Measurements from ENCODE around the gene LIX1L.

Gene LIX1L

GRCh38 chr1:145962157-145963102, 4.6 kb upstream of the LIX1L start:
- peak; percentile 58 for DNase-seq

DNA sequence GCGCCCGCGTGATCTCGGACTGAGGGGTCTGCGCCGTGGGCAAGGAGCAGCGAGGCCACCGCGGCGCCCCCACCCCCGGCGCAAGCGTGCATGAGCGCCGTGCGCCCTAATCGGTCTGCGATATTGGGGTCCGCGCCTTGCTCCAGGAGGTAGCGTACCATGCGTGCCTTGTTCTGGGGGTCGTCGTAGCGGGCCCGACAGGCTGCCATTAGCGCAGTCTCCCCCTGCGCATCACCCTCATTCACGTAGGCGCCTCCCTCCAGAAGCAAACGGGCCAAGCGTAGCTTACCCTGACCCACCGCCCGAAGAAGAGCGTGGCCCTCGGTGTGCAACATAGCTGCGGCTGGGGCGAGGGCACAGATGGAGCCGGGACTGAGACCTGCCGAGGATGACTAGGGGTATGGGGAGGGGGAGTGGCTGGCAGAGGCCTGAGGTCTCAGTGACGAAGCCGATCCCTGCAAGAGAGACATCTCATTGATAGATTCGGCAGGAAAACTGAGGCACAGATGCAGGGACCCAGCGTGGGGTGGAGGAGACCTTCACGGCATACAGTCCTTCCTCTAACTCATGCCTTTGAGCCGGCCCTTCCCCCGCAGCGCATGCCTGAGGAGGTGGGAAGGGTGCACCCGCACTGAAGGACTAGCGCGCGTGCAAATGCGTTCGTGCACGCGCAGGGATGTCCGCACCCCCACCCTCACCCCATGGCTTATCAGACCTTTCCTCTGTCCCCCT, 3.8 kb upstream of the LIX1L start:
- peak; percentile 81 for DNase-seq

DNA sequence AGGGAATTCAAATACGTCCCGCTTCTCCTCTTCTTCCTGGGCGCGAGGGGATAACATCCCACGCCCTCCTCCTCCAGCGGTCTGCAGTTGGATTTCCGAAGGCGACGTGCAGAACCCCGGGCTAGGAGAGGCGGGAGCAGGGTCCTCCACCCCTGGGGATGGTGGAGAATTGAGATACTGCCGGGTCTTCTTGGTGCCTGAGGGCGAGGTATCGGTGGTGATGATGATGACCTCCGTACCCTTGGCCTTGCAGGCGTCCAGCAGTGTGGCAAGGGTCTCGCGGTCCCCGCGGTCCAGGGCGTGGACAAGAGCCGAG, 3.2 kb upstream of the LIX1L start:
- peak; percentile 64 for DNase-seq

DNA sequence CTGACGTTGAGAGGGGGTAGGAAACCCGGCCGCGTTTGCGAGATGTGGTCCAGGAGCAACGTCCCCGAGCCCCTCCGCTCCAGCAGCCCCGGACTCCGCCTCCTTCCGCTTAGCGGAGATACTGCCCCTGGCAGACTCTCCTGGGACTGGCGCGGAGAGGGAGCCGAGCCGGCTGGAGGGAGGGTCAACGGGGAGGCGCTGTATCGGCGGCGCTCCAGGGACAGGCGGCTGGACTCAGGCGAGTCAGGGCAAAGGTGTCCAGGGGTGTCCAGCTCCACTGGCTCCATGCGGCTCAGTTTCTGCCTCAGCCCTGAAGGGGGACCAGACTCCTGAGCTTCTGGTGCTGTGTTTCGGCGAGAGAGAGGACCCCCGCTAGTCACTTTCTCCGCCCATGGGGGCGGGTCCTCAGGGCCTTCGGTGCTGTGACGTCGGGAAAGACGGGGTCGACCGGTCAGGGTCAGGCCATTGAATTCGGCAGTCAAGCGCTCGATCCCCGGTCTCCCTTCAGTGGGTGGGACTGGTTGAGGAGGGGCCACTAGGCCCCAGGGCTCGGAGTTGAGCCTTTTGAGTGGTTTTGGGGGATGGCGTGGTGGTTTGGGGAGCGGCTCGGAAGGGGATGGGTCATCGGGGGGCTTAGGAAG, 2.8 kb upstream of the LIX1L start:
- peak; percentile 95 for DNase-seq

DNA sequence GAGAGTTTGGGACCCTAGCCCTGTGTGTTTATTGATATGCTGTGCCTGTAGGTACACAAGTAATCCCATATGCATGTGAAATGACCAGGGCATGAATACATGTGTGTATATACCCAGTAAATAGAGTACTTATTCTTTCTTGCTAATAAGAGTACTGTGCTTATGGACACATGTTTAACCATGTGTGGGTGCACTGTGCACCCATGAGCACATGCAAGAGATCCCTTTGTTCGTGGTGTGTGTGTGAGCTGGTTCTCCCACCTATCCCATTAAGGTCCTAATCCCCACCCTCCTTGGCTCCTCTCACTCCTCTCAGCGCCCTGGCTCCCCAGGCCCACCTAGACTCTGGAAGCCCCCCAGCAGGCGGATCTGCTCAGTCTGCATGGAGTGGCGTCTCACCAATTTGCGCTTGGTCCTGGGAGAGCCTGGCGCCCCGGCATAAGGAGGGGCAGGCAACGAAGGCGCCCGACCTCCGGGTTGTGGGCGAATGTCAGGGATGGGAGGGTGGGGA, 2.2 kb upstream of the LIX1L start:
- DNase-seq = peak; percentile 90

- DNase-seq = peak; percentile 49
Observed at GRCh38 chr1:145959333-145959732, 1.5 kb upstream of the LIX1L start.

GRCh38 chr1:145958734-145959133, 917 bp upstream of the LIX1L start:
- no peak for DNase-seq

GRCh38 chr1:145956781-145957442, 905 bp downstream of the LIX1L start:
- no peak for DNase-seq

DNA sequence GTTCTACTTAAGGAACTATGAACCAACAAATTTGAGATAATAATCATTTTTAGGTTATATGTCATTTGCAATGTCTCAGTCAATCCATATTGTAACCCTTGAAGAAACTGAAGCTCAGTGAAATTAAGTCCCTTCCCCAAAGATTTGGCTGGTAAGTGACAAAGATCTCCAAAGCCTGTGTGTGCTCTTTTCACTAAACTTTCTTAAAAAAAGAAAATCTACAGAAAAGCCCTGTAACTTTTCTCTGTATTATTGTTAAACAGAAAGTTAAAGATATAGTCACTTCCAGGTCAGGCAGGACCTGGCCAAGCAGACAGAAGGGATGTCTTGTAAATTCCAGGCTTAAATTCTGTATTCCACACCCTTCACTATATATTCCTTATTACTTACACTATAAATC, 1.5 kb downstream of the LIX1L start:
- DNase-seq = no peak

- DNase-seq = no peak
Observed at GRCh38 chr1:145955436-145955835, 2.4 kb downstream of the LIX1L start.

DNA sequence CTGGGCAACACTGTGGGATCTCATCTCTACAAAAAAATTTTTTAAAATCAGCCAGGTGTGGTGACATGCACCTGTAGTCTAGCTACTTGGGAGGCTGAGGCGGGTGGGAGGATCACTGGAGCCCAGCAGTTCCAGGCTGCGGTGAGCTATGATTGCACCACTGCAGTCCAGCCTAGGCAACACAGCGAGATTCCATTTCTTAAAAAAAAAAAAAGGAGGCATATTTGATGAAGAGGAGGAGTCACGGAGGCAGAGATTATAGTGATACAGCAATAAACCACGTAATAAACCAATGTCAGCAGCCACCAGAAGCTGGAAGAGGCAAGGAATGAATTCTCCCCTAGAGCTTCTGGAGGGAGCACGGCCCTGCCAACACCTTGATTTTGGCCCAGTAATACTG, 4.0 kb downstream of the LIX1L start:
- no peak for DNase-seq

- DNase-seq = no peak
Observed at GRCh38 chr1:145952903-145953302, 4.9 kb downstream of the LIX1L start.

- no peak for DNase-seq
Observed at GRCh38 chr1:145951526-145951925, 6.3 kb downstream of the LIX1L start.

GRCh38 chr1:145949219-145949618, 8.6 kb downstream of the LIX1L start:
- DNase-seq = peak; percentile 67

- DNase-seq = no peak
Observed at GRCh38 chr1:145947551-145947950, 10.3 kb downstream of the LIX1L start.

DNA sequence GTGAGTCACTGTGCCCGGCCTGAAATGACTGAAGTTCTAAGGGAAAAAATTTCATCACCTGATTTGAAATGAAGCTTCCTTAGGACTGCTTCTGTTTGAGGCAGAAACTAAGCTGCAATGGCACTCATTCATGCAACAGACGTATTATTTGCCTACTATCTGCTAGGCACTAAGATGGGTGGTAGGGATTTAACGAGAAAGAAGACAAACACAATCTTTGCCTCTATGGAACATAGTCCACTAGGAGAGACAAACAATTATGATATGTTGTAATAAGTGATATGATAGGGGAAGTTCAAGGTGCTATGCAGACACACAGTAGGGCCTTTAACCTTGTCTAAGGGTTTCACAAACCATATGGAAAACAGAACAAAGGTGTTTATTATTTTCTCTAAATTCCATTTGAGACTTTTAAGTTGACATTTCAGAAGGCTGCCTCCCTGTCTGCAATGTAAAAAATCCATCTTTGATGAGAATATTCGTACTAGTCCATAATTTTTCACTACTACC, 11.3 kb downstream of the LIX1L start:
- DNase-seq = no peak

GRCh38 chr1:145944532-145944931, 13.3 kb downstream of the LIX1L start:
- no peak for DNase-seq

DNA sequence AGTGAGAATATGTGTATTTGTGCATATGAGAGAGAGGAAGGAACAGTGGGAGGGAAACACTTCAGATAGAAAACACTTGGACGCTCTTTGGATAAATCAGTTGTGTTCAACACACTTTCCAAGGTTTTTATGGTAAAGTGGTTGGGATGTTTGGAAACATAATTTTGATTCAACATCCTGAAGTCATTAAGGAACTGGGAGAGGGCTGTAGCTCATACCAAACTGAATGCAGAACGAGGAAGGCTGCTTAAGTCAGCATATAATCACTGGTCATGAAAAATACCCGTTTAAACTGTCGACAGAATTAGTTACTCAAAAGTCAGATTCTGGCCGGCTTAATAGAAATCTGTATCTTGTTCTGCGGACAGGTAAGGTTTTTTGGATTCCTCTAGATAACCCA, 14.9 kb downstream of the LIX1L start:
- no peak for DNase-seq

- DNase-seq = no peak
Observed at GRCh38 chr1:145942405-145942804, 15.4 kb downstream of the LIX1L start.

- no peak for DNase-seq
Observed at GRCh38 chr1:145937436-145937835, 20.4 kb downstream of the LIX1L start.

GRCh38 chr1:145936247-145936646, 21.6 kb downstream of the LIX1L start:
- no peak for DNase-seq

GRCh38 chr1:145935708-145936107, 22.1 kb downstream of the LIX1L start:
- DNase-seq = no peak

DNA sequence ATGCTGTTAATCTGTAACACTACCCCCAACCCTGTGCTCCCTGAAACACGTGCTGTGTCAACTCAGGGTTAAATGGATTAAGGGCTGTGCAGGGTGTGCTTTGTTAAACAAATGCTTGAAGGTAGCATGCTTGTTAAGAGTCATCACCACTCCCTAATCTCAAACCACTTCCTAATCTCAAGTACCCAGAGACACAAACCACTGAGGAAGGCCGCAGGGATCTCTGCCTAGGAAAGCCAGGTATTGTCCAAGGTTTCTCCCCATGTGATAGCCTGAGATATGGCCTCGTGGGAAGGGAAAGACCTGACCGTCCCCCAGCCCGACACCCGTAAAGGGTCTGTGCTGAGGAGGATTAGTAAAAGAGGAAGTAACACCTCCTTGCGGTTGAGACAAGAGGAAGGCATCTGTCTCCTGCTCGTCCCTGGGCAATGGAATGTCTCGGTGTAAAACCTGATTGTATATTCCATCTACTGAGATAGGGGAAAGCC, 25.3 kb downstream of the LIX1L start:
- peak; percentile 88 for DNase-seq
